Inferior parietal cortex (tissue), 1 donor: ENCODE data around the gene ANGPT4.

Source experiments
- DNase-seq: peaks from one replicate; pipeline ENCODE4 v3.0.0-alpha.2; 2016; ENCODE audit errors: extremely low spot score

Gene ANGPT4

GRCh38 chr20:826695-827323 is 89.3 kb downstream of the ANGPT4 start:
- no peak for DNase-seq

- no peak for DNase-seq
These were observed 90.3 kb downstream of the ANGPT4 start for GRCh38 chr20:825710-826421.

DNA sequence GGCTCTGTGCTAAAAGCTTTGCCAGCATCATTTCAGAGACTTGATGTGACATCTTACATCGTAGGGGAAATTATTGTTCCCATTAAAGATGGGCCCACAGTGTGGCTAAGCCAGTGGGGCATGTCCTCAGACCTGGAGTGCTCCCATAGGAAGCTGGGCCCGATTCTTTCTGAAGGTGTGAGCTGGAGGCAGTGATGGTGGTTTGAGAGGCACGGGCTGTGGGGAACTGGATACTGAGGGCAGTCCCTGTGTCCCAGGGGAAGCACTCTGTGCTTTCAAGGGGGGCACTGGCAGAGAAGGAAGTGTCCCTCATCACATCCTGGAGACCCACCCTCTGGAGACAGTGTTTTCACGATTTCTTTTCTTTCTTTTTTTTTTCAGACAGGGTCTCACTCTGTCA is 91.2 kb downstream of the ANGPT4 start:
- no peak for DNase-seq

- no peak for DNase-seq
These were observed 91.6 kb downstream of the ANGPT4 start for GRCh38 chr20:824490-824889.

DNA sequence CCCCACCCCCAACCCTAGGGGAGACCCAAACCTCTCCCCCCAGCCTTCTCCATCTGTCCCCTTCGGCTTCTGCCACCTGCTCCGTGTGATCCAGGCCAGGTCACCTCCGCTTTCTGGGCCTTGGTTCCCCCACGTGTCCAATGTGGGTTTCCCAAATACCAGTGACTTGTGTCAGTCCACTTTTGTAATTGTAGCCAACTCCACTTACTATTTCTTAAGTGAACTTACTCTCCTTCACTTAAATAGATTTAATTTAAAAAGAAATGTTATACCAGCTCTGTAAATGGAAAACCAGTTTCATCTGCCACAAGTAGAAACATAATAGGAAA is 92.6 kb downstream of the ANGPT4 start:
- DNase-seq: no peak

DNA sequence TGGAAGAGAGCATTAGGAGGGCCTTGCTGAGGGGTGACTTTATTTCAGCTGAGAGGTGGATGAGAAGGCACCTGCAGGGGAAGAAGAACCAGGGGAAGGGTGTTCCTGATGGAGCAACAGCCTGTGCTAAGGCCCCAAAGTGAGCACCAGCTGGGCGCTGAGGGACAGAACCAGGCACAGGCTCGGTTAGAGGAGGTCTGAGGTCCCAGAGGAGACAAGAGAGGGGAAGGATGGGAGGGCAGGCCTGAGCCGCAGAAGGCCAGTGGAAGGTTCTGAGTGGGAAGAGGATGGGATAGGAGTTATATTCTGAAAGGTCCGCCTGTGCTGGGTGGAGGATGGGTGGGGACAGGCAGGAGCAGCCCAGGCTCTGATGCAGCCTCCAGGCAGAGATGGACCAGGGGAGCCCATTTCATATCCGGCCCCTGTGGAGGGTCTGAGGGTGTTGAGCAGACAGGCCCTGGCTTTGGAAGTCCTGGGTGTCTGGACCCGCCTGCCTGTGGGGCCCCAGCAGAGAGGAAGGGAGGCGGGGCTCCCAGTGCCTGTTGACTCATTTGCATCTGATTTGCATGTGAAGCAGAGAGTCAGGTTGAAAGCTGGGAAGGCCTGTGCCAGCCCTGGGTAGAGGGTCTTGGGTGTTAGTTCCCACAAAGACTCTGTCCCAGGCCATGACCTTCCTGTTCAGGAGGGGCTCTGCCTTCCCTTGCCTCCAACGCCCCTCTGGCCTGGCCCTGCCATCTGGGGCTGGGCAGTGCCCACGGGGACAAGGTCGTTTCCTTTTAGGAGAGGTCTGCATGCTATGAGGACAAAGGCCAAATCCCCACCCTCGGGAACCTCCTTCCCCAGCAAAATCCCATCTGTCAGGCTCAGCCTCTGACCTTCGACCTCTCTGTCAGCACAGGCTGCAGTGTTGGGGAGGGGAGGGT is 93.2 kb downstream of the ANGPT4 start:
- no peak for DNase-seq

DNA sequence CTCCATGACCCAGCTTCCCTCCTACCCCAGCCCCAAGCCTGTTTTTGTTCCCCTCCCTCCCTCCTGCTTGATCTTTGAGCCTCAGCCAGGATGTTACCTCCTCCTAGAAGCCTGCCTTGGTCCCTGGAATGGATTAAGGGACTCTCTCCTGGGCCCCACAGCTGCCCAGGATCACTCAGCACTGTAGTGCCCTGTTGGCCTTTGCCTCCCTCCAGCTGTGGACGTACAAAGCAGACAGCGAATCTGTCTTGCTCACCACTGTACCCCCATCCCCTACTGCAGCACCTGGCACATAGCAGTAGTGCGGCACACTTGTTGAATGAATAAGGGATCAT is 94.4 kb downstream of the ANGPT4 start:
- DNase-seq: no peak

GRCh38 chr20:821046-821730 is 94.9 kb downstream of the ANGPT4 start:
- DNase-seq: no peak

- DNase-seq: no peak
These were observed 95.7 kb downstream of the ANGPT4 start for GRCh38 chr20:820323-820953.
